ENCODE results near the gene PCMT1.

DNA sequence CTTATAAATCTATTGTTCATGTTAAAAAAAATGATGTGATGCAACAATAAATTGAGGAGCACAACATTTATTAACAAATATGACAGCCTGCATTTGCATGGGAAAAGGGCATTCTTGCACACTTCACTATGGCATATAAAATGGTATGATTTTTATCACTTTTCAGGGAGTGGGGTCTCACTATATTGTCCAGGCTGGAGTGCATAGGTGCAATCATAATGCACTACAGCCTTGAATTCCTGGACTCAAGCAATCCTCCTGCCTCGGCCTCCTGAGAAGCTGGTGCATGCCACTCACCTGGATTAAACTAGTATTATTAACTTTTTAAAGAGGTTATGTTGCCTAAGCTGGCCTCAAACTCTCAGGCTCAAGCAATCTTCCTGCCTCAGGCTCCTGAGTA is 14.6 kb upstream of the PCMT1 start:
- TF ChIP-seq, protein P1, sequence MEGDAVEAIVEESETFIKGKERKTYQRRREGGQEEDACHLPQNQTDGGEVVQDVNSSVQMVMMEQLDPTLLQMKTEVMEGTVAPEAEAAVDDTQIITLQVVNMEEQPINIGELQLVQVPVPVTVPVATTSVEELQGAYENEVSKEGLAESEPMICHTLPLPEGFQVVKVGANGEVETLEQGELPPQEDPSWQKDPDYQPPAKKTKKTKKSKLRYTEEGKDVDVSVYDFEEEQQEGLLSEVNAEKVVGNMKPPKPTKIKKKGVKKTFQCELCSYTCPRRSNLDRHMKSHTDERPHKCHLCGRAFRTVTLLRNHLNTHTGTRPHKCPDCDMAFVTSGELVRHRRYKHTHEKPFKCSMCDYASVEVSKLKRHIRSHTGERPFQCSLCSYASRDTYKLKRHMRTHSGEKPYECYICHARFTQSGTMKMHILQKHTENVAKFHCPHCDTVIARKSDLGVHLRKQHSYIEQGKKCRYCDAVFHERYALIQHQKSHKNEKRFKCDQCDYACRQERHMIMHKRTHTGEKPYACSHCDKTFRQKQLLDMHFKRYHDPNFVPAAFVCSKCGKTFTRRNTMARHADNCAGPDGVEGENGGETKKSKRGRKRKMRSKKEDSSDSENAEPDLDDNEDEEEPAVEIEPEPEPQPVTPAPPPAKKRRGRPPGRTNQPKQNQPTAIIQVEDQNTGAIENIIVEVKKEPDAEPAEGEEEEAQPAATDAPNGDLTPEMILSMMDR (IDR thresholded peaks at IDR 0.05), result no peak
- TF ChIP-seq EZH2 (IDR thresholded peaks at IDR 0.05), result no peak
- TF ChIP-seq EZH2phosphoT487 (IDR thresholded peaks at IDR 0.05), result no peak

All from neural progenitor cell (in vitro differentiated cells).